ENCODE data around the gene KCNN1. TPM values are rescaled to one million over a fixed set of nuclear protein-coding genes. Genes with fewer than 3 reads are reported as not detected.

KCNN1 gene
- total RNA-seq, 4 donors from 2014 or later, result 0.22 TPM; not detected in 3

DNA sequence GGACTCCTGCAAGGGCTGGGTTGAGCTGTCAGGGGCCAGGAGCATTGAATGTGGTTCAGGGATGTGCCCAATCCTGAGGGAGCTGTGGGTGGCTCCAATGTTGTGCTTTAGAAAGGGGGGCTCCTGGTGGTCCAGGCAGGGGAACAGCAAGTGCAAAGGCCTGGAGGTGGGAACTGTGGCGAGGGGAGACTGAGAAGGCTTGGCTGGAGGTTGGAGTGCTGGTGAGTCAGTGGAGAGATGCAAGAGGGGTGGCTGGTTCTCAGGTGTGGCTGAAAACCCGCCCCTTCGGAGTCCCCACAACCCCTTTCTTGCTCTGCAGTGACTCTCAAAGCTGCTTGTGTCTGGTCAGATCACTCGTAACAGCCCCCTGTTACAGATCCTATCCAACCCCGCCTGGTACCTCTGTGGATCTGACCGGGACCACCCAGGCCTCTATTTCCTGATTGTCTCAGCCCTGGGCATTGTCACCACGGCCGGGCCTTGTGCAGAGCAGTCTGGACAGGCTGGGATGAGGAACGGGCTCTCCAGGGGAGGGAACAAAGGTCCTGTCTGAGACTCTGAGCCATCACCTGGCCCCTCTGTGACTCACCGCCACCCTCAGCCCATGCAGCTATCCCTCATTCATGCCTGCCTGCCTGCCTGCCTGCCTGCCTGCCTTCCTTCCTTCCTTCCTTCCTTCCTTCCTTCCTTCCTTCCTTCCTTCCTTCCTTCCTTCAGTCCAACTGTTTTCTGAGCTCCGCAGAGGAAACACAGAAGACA lies 1.4 kb upstream of the KCNN1 start:
- TF ChIP-seq, protein P1, sequence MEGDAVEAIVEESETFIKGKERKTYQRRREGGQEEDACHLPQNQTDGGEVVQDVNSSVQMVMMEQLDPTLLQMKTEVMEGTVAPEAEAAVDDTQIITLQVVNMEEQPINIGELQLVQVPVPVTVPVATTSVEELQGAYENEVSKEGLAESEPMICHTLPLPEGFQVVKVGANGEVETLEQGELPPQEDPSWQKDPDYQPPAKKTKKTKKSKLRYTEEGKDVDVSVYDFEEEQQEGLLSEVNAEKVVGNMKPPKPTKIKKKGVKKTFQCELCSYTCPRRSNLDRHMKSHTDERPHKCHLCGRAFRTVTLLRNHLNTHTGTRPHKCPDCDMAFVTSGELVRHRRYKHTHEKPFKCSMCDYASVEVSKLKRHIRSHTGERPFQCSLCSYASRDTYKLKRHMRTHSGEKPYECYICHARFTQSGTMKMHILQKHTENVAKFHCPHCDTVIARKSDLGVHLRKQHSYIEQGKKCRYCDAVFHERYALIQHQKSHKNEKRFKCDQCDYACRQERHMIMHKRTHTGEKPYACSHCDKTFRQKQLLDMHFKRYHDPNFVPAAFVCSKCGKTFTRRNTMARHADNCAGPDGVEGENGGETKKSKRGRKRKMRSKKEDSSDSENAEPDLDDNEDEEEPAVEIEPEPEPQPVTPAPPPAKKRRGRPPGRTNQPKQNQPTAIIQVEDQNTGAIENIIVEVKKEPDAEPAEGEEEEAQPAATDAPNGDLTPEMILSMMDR (IDR thresholded peaks at IDR 0.05), result no peak
- TF ChIP-seq POLR2A (IDR thresholded peaks at IDR 0.05), result no peak
- intact Hi-C loops (cut with DNase I), result no loop called here
- Histone ChIP-seq H3K36me3 (no peaks in the 10 kb centered on the region), H3K9me3 (no peaks in the 10 kb centered on the region), H3K4me1 (peaks cover 0 to 4% of the 10 kb centered on the region in 2 donors), H3K27ac (no peak overlapping the region), H3K4me3 (replicated peaks in 1 of 3) (no peak overlapping the region), H3K27me3 (no peaks in the 10 kb centered on the region)
- WGBS, 2 donors, result 69 to 76% methylated on average over 11 of the region's 11 CpGs
- no peak for DNase-seq

DNA sequence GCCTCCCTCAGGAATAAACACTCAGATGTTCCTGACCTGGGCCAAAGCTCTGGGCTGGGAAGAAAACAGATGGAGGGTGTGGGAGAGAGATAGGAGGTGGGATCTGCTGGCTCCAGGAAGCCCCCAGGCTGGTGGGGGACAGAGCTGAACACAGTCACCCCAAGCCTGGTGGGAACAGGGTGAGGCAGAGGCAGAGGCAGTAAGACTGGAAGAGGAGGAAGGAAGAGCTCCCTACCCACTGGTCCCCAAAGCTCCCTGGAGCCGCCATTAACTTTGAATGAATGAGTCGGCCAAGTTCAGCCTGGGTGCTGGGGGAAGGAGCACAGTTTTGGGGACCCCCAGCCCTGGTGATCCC lies 801 bp upstream of the KCNN1 start:
- TF ChIP-seq, protein P1 (IDR thresholded peaks at IDR 0.05), result no peak
- no peak for TF ChIP-seq POLR2A (IDR thresholded peaks at IDR 0.05)
- WGBS, 2 donors, result 62 to 73% methylated on average over 2 of the region's 2 CpGs
- no peak for DNase-seq
- intact Hi-C loops (cut with DNase I), result no loop called here
- H3K9me3 ChIP-seq, result no peaks in the 10 kb centered on the region
- peaks cover 0 to 4% of the 10 kb centered on the region in 2 donors for H3K4me1 ChIP-seq
- no peak overlapping the region for H3K4me3 ChIP-seq (replicated peaks in 1 of 3)
- no peak overlapping the region for H3K27ac ChIP-seq
- no peaks in the 10 kb centered on the region for H3K27me3 ChIP-seq
- H3K36me3 ChIP-seq, result no peaks in the 10 kb centered on the region

DNA sequence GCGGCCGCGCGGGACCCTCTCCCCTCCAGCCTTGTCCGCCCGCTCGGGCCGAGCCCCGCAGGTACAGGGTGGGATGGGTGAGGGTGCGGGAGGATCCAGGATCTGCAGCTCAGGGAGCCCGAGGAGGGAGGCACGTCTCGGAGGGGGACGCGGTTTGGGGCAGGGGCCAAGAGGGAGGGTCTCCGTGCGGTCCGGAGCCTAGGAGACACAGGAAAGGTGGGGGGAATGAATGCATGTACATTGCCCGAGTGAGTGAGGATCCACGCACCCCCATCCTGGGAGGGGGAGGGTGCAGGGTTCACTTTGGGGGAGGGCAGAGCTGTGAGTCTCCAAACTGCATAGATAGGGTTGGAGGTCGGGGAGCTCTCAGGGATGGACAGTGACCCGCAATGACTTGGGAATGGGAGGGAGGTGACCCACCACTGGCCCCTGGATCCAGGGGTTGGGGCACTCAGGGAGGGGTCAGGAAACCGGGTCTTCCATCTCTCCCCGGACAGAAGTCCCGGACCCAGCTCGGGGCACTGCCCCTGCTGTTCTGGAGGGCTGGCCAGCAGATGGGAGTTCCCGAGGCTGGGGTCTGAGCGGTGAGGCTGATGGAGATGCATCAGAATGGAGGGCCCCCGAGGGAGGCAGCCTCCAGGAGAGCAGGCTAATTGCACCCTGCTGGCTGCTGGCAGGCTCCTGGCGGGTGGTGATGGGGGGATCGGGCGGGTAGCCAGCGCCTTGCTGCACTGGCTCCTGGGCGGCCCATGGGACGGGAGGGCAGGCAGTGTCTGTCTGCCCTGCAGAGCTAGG lies 547 bp downstream of the KCNN1 start:
- Histone ChIP-seq H3K4me1 (peaks cover 0 to 4% of the 10 kb centered on the region in 2 donors), H3K36me3 (no peaks in the 10 kb centered on the region), H3K4me3 (replicated peaks in 1 of 3) (no peak overlapping the region), H3K27me3 (no peaks in the 10 kb centered on the region), H3K9me3 (no peaks in the 10 kb centered on the region), H3K27ac (no peak overlapping the region)
- 0 to 4% methylated on average over 15 of the region's 35 CpGs for WGBS, 2 donors
- TF ChIP-seq, protein P1 (IDR thresholded peaks at IDR 0.05), result no peak
- no peak for TF ChIP-seq POLR2A (IDR thresholded peaks at IDR 0.05)
- no peak for DNase-seq
- intact Hi-C loops (cut with DNase I), result no loop called here

DNA sequence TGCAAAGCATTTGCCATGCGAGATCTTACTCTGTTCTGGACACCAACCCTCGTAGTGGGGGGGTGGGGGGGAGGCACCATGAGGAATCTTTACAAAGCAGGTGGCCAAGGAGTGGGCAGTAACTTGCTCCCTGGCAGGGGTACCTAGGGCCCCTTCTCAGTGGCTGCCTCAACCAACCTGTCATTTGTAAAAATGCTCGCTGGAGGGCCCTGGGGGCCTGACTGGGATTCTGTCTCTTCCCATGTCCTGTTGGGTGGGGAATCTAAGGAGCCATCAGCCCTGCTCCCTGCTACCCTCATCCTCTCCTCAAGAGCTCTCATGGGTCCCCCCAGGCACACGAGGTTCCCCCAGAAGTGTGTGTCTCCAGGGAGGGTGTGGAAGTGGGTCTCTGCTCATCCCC lies 1.5 kb downstream of the KCNN1 start:
- Histone ChIP-seq H3K4me3 (replicated peaks in 1 of 3) (no peak overlapping the region), H3K4me1 (peaks cover 0 to 4% of the 10 kb centered on the region in 2 donors), H3K9me3 (no peaks in the 10 kb centered on the region), H3K36me3 (no peaks in the 10 kb centered on the region), H3K27ac (no peak overlapping the region), H3K27me3 (no peaks in the 10 kb centered on the region)
- no peak for TF ChIP-seq POLR2A (IDR thresholded peaks at IDR 0.05)
- TF ChIP-seq, protein P1 (IDR thresholded peaks at IDR 0.05), result no peak
- 50 to 77% methylated on average over 2 to 4 of the region's 4 CpGs for WGBS, 2 donors
- intact Hi-C loops (cut with DNase I), result no loop called here
- no peak for DNase-seq

Data from thyroid gland (tissue), 4 donors.